ENCODE measurements around the gene SHROOM3.
A peak's percentile ranks its signal among the peaks of the same experiment; 100 is the strongest.

The SHROOM3 gene

GRCh38 chr4:76615999-76616398, 181.0 kb downstream of the SHROOM3 start:
- no peak for TF ChIP-seq ZFX (IDR thresholded peaks at IDR 0.05; ENCODE audit: borderline replicate concordance)
- no peak for TF ChIP-seq CTCF (IDR thresholded peaks at IDR 0.05)
- no peak overlapping the region for H3K27ac ChIP-seq

GRCh38 chr4:76616526-76616925, 181.5 kb downstream of the SHROOM3 start:
- H3K27ac ChIP-seq = no peak overlapping the region
- TF ChIP-seq CTCF (IDR thresholded peaks at IDR 0.05) (no peak), ZFX (IDR thresholded peaks at IDR 0.05; ENCODE audit: borderline replicate concordance) (no peak)

- peak overlapping the region; percentile 14; the same call in 1 of the 2 replicates for H3K27ac ChIP-seq
Measured at GRCh38 chr4:76620723-76621468, 185.9 kb downstream of the SHROOM3 start.

GRCh38 chr4:76622126-76622525, 187.1 kb downstream of the SHROOM3 start:
- peak overlapping the region; percentile 40 for H3K27ac ChIP-seq
- TF ChIP-seq CTCF (IDR thresholded peaks at IDR 0.05) (no peak), ZFX (IDR thresholded peaks at IDR 0.05; ENCODE audit: borderline replicate concordance) (no peak)

More at GRCh38 chr4:76620723-76621468, 185.9 kb downstream of the SHROOM3 start:
- no peak for TF ChIP-seq ZFX (IDR thresholded peaks at IDR 0.05; ENCODE audit: borderline replicate concordance)
- no peak for TF ChIP-seq CTCF (IDR thresholded peaks at IDR 0.05)

GRCh38 chr4:76622717-76623116, 187.7 kb downstream of the SHROOM3 start:
- peak overlapping the region; percentile 40 for H3K27ac ChIP-seq
- no peak for TF ChIP-seq ZFX (IDR thresholded peaks at IDR 0.05; ENCODE audit: borderline replicate concordance)
- no peak for TF ChIP-seq CTCF (IDR thresholded peaks at IDR 0.05)

- peak overlapping the region; percentile 40 for H3K27ac ChIP-seq
- no peak for TF ChIP-seq CTCF (IDR thresholded peaks at IDR 0.05)
- TF ChIP-seq ZFX (IDR thresholded peaks at IDR 0.05; ENCODE audit: borderline replicate concordance) = no peak
Measured at GRCh38 chr4:76623217-76624045, 188.4 kb downstream of the SHROOM3 start.

GRCh38 chr4:76624241-76624681, 189.2 kb downstream of the SHROOM3 start:
- TF ChIP-seq CTCF (IDR thresholded peaks at IDR 0.05) (no peak), ZFX (IDR thresholded peaks at IDR 0.05; ENCODE audit: borderline replicate concordance) (no peak)
- H3K27ac ChIP-seq = no peak overlapping the region
